NCI-H82 (cell line): ENCODE measurements around the gene CX3CL1.
"Not testable (repeated sequence)": the region's sequence is repeated elsewhere in the genome, so short reads cannot be mapped to it uniquely, and the experiment has no call there.

Experiments used
- DNase-seq: peaks from one replicate; lab custom pipeline; 2025; lab: John Stamatoyannopoulos, UW

CX3CL1 gene

DNA sequence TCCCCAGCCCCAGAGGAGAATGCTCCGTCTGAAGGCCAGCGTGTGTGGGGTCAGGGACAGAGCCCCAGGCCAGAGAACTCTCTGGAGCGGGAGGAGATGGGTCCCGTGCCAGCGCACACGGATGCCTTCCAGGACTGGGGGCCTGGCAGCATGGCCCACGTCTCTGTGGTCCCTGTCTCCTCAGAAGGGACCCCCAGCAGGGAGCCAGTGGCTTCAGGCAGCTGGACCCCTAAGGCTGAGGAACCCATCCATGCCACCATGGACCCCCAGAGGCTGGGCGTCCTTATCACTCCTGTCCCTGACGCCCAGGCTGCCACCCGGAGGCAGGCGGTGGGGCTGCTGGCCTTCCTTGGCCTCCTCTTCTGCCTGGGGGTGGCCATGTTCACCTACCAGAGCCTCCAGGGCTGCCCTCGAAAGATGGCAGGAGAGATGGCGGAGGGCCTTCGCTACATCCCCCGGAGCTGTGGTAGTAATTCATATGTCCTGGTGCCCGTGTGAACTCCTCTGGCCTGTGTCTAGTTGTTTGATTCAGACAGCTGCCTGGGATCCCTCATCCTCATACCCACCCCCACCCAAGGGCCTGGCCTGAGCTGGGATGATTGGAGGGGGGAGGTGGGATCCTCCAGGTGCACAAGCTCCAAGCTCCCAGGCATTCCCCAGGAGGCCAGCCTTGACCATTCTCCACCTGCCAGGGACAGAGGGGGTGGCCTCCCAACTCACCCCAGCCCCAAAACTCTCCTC lies 10.4 kb downstream of the CX3CL1 start:
- DNase-seq = no peak

DNA sequence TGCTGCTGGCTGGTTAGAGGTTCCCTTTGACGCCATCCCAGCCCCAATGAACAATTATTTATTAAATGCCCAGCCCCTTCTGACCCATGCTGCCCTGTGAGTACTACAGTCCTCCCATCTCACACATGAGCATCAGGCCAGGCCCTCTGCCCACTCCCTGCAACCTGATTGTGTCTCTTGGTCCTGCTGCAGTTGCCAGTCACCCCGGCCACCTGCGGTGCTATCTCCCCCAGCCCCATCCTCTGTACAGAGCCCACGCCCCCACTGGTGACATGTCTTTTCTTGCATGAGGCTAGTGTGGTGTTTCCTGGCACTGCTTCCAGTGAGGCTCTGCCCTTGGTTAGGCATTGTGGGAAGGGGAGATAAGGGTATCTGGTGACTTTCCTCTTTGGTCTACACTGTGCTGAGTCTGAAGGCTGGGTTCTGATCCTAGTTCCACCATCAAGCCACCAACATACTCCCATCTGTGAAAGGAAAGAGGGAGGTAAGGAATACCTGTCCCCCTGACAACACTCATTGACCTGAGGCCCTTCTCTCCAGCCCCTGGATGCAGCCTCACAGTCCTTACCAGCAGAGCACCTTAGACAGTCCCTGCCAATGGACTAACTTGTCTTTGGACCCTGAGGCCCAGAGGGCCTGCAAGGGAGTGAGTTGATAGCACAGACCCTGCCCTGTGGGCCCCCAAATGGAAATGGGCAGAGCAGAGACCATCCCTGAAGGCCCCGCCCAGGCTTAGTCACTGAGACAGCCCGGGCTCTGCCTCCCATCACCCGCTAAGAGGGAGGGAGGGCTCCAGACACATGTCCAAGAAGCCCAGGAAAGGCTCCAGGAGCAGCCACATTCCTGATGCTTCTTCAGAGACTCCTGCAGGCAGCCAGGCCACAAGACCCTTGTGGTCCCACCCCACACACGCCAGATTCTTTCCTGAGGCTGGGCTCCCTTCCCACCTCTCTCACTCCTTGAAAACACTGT lies 11.3 kb downstream of the CX3CL1 start:
- peak; percentile 3 for DNase-seq

DNA sequence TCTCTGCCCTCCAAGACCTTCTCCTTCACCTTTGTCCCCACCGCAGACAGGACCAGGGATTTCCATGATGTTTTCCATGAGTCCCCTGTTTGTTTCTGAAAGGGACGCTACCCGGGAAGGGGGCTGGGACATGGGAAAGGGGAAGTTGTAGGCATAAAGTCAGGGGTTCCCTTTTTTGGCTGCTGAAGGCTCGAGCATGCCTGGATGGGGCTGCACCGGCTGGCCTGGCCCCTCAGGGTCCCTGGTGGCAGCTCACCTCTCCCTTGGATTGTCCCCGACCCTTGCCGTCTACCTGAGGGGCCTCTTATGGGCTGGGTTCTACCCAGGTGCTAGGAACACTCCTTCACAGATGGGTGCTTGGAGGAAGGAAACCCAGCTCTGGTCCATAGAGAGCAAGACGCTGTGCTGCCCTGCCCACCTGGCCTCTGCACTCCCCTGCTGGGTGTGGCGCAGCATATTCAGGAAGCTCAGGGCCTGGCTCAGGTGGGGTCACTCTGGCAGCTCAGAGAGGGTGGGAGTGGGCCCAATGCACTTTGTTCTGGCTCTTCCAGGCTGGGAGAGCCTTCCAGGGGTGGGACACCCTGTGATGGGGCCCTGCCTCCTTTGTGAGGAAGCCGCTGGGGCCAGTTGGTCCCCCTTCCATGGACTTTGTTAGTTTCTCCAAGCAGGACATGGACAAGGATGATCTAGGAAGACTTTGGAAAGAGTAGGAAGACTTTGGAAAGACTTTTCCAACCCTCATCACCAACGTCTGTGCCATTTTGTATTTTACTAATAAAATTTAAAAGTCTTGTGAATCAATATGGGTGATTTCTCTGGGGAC lies 12.2 kb downstream of the CX3CL1 start:
- no peak for DNase-seq

DNA sequence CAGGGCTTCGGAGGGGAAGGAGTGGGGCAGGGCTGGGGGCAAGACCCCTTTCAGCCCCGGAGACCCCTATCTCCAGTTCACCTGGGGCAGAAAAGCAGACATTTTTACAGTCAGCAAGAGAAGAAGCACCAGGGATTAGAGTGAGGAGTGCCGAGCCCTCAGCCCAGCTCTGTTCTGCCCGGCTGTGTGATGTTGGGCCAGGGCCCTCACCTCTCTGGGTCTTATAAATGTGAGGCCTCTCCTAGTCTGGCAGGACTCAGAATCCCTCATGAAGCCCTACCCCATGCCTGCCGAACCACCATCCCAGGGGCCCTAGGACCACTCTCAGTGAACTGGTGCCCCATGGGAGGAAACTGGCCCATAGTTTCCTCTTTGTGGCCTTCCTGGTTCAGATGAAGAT lies 12.8 kb downstream of the CX3CL1 start:
- DNase-seq = no peak

DNA sequence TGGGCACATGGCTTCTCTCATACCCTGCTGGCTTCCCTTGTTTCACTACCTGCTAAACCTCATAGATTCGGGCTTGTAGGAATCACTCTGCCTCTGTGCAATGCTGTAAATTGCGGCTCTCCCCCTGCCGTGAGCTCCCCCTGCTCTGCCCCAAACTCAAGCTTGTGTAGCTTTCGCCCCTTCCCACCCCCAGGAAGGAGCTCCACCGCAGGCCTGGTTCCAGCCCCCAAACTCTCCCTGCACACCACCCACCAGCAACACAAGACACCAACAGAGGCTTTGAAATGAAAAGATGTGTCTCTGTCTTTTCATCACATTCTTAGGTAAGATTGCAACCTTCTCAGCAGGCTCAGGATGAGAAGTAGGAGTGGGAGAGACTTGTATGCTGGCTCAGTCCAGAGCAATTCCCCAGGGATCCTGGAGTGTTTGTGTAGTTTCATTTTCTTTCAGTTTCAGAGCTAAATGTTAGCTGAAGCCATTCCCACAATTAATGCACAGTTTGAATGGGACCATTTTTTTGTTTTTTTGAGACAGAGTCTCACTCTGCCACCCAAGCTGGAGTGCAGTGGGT lies 14.2 kb downstream of the CX3CL1 start:
- no peak for DNase-seq

DNA sequence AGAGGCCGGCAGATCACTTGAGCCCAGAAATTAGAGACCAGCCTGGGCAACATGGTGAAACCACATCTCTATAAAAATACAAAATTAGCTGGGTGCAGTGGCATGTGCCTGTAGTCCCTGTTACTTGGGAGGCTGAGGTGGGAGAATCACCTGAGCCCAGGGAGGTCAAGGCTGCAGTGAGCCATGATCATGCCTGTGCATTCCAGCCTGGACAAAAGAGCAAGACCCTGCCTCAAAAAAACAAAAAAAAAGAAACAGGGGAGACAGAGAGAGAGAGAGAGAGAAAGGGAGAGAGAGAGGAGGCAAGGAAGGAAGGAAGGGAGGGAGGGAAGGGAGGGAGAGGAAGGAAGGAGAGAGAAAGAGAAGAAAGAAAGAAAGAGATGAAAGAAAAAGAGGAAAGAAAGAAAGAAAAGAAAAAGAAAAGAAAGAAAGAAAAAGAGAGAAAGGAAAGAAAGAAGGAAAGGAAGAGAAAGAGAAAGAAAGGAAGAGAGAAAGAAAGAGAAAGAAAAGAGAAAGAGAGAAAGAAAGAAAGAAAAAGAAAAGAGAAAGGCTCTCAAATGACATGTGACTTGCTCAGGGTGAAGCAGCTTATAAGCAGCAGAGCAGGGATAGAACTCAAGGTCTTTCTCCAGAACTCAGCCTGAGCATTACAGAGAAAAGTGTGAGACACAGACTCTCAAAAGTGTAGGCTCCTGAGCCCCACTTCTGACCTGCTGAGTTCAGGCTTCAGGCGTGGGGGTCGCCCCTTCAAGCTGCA lies 15.5 kb downstream of the CX3CL1 start:
- DNase-seq = no peak

DNA sequence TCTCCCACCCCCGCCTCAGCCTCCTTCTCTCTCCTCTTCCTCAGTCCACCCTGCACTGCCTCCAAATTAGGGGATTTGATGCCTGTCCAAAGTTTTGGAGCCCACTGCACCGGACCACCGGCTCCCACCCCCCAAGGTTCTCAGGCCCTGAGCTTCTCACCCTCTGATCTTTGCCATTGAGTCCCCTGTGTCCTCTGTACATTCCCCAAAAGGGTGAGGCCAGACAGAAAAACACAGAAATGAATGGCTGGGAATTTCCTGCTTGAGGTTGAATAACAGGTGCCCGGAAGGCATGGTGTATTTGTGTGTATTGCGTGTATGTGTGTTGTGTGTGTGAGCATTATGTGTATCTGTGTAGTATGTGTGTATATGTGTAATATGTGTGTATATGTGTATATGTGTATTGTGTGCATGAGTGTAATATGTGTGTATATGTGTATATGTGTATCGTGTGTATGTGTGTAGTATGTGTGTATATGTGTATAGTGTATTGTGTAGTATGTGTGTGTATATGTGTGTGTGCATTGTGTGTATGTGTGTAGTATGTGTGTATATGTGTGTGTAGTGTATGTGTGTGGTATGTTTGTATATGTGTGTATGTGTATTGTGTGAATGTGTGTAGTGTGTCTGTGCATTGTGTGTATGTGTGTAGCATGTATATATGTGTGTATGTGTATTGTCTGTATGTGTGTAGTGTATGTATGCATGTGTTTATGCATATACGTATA lies 16.2 kb downstream of the CX3CL1 start:
- DNase-seq = no peak

DNA sequence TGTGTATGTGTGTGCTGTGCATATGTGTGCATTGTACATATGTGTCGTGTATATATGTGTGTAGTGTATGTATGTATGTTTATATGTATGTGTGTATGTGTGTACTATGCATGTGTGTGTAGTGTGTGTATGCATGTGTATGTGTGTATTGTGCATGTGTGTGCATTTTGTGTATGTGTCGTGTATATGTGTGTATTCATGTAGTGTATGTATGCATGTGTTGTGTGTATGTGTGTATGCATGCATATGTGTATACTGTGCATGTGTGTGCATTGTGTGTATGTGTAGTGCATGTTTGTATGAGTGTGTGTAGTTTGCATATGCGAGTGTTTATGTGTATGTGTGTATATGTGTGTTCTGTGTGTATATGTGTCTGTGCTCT lies 16.8 kb downstream of the CX3CL1 start:
- DNase-seq = no peak

DNA sequence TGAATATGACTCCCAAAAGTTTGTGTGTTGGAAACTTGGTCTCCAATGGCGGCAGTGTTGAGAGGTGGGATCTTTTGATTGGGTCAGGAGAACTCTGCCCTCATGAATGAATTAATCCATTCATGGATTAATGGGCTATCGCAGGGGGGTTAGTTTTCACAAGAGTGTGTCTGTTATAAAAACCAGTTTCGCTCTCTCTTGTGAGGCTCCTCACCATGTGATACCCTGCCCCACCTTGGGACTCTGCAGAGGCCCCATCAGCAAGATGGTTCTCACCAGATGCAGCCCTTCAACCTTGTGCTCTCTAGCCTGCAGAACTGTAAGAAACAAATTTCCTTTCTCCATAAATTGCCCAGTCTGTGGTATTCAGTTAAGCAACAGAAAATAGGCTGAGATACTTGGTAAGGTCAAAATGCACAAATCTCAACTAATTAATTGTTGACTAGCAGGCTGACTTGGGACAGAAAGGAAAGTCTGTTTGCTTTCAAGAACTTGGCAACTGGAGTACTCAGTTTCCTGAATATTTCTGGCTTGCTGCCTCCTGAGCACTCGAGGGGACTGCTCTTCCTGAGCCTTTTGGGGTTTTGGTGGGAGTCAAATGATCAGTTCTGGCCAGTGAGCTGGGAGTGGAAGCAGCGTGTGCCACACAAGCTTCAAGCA lies 18.5 kb downstream of the CX3CL1 start:
- DNase-seq = no peak

DNA sequence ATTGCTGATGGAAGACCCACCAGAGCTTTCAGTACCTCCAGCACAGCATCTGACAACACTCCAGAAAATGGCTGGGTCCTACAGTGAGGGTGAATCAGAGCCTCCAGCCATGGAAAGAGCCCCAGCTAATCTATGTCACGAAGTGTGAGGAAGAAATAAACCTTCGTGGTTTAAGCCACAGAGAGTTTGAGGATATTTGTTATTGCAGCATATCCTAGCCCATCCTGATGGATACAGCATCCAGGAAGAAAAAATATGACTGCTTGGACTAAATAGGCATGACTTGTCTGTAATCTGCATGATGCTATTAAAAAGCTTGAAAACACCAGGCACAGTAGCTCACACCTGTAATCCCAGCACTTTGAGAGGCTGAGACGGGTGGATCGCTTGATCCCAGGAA lies 19.0 kb downstream of the CX3CL1 start:
- DNase-seq = no peak

DNA sequence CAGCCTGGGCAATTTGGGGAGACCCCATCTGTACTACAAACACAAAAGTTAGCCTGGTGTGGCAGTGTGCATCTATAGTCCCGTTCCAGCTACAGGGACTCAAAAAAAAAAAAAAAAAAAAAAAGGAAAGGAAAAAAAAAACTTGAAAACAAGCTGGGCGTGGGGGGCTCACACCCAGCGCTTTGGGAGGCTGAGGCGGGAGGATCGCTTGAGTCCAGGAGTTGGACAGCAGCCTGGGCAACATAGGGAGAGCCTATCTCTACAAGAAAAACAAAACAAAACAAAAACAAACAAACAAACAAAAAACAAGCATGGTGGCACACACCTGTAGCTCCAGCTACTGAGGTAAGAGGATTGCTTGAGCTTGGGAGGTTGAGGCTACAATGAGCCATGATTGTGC lies 19.4 kb downstream of the CX3CL1 start:
- DNase-seq = no peak

DNA sequence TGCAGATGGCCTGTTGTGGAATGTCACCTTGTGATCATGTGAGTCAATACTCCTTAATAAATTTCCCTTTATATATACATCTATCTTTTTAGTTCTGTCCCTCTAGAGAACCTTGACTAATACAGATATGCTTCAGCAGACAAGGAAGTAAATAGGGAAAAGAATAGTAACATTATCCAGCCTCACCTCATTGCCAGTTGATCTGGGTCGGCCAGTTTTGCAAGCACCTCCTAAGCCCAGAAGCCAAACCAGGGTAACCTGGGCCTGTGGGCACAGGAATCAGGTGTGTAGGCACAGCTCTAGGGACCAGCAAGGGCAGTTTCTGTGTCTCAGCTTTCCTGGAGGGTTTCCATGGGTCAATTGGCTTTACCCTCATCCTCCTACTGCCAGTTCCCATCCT lies 20.4 kb downstream of the CX3CL1 start:
- DNase-seq = no peak

DNA sequence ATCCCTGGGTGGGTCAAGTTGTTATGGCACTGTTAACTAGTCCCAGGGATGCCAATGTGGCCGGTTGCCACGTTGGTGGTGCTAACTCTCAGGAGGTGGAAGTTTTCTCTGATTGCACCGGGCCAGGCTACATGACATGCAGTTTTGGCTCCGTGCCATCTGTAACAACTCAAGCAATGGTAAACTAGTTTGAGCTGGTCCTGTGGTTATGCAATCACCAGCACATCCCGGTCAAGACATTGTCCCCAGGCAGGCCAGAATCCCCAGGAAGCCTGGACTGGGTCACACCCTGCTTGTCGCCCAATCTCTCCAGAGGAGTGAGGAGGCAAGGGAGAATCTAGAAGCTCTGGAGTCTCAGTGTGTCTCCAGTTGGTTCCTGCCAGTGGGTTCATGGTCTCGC lies 22.2 kb downstream of the CX3CL1 start:
- DNase-seq = no peak

DNA sequence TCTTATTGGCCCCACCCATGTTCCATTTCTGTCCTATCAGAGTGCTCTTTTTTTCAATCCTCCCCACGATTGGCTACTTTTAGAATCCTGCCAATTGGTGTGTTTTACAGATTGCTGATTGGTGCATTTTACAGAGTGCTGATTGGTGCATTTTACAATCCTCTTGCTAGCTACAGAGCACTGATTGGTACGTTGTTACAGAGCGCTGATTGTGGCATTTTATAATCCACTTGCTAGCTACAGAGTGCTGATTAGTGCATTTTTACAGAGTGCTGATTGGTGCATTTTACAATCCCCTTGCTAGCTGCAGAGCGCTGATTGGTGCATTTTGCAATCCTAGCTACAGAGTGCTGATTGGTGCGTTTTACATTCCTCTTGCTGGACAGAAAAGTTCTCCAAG lies 22.7 kb downstream of the CX3CL1 start:
- DNase-seq = no peak

DNA sequence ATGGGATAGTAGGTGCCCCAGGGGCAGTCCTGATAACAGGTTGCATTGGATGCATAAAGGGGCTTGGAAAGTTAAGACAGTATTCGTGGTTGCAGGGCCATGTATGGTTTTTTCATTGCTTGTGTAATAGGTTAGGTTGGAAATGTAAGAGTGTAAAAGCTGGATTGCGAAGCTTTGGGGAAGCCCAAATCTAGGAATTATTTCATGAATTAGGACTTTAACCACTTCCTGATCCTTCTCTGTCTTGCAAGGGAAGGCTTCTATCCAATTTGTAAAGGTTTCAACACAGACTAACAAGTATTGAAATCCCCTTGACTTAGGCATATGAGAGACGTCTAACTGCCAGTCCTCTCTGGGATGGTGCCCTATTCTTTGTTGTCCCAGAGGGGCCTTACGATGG lies 24.5 kb downstream of the CX3CL1 start:
- no peak for DNase-seq

DNA sequence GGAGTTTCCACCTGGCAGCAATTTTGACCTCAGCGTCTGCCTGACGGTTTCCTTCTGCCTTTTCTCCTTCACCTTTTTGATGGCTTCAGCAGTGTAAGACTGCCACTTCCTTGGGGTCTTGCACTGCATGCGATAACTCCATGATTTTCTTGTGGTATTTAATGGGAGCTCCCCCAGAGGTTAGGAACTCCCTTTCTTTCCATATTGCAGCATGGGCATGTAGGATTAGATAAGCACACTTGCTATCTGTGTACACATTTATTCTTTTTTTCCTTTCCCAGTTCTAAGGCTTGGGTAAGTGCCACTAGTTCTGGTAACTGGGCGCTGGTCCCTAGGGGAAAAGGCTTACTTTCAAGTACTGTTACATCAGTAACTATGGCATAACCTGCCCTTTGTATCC lies 25.2 kb downstream of the CX3CL1 start:
- not testable (repeated sequence) for DNase-seq

DNA sequence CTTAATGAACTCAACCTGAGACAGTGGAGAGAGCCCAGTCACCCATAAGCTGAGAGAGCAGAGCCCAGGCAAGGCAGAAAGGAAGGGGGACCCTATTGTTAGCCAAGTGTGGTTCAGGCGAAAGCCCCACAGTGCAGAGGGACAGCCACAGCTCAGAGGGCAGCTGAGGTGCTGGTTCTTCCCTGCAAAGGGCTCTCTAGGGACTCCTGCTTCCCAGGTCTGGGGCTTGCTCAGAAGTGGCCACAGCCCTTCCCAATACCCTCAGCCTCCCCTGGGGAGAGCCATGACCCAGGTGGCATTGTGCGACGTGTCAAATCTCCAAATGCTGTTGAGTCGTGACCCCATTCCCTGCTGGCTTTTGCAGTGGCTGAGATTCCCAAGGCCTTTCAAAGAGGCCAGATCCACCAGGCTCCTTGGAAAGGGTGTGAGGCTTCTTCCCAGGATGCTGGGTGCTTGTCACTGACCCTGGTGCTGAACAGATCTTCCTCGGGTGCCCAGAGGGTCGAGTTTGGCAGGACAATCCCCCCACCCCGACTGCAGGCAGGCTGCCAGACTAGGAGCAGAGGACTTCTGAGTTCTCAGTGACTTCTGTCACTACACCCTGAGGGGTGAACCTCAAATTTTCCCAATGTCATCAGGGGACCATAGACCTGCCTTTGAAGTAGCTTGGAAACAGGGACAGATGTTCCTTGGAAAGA lies 29.8 kb downstream of the CX3CL1 start:
- no peak for DNase-seq

DNA sequence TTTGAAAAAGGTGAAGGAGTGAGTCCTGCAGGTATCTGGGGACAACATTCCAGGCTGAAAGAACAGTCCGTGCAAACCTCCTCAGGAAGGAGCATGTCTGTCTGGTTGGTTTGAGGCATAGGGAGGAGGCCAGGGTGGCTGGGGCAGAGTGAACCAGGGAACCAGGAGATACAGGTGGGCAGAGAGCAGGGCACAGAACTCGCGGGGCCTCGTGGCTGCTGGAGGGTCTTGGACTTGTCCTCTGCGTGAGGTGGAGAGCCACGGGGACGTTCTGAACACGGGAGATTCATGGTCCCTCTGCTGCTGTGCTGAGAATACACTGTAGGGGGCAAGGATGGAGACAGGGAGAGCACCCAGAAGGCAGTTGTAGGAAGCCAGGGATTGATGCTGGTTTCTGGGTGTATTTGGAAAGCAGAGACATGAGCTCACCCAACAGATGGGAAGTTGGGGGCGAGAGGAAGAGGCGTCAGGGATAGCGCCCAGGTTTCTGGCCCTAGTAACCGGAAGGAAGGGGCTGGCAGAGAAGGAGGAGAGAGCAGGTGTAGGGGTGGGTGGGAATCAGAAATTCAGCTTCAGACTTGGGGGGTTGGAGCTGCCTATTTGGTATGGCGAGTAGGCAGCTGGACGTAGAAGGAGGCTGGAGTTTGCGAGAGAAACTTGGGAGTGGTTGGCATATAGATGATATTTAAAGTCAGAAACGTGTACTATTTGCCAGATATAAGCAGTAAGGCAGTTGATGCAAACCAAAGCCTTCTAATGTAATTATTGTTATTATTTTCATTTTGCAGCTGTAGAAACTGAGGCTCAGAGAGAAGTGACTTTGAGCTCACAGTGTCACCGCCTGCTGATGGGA lies 31.9 kb downstream of the CX3CL1 start, which contains the start of gene CCL17:
Gene CCL17 (plus strand): TSS at position 803 of the 853 bp plus-strand sequence. CDS start 9,166 bp downstream, outside the sequence.
- no peak for DNase-seq
